A549 (cell line): ENCODE measurements around the gene PBX3. TPM values are rescaled to one million over a fixed set of nuclear protein-coding genes. Genes with fewer than 3 reads are reported as not detected.

Source experiments
- ATAC-seq, 2 experiments: fragments of 200-7000 bp in 1 of 2; fragments of >200 bp in 1 of 2; cut with Nextera tagmentation in 1 of 2; cut with Tn5 transposase in 1 of 2; 3 replicates each; pipeline versions ENCODE4 v1.8.0 to v1.9.1; 2018 to 2020; ENCODE audit warnings: mild to moderate bottlenecking in 1 of 2, moderate library complexity in 1 of 2
- CTCF ChIA-PET: fragments of 300-600 bp; sonication (Branson Sonifier 250); formaldehyde crosslinking; extraction: SDS; loops from one replicate; lab custom pipeline; 2021; ENCODE audit warnings: antibody characterized with exemption, inconsistent platforms; lab: Yijun Ruan, JAX
- POLR2A ChIA-PET: fragments of 350-600 bp; formaldehyde crosslinking; extraction: SDS; loops from one replicate; lab custom pipeline; 2021; ENCODE audit warnings: antibody characterized with exemption, inconsistent platforms; lab: Yijun Ruan, JAX
- DNase-seq, 2 experiments: peaks; one replicate each; pipeline versions ENCODE4 v3.0.0 to v3.0.0-alpha.2; 2011 to 2016; ENCODE audit warnings: low read depth in 1 of 2, low spot score in 1 of 2
- FAIRE-seq: peaks from 2 replicates; lab custom pipeline; 2011; peaks lifted over from hg19 to GRCh38; lab: Jason Lieb, UNC
- H3K27ac ChIP-seq, 2 experiments: fragments of >200 bp; sonication (Bioruptor Twin); formaldehyde crosslinking; 3 replicates each; pipeline ENCODE4 v1.5.1; 2016 to 2017
- H3K4me1 ChIP-seq: fragments of >200 bp; sonication (Bioruptor Twin); formaldehyde crosslinking; 3 replicates; pipeline ENCODE4 v1.6.1; 2016
- H3K4me2 ChIP-seq: fragments of >200 bp; sonication (Bioruptor Twin); formaldehyde crosslinking; 3 replicates; pipeline ENCODE4 v1.6.1; 2016
- H3K4me3 ChIP-seq: fragments of >200 bp; sonication (Bioruptor Twin); formaldehyde crosslinking; 3 replicates; pipeline ENCODE4 v1.5.1; 2016
- H3K9me3 ChIP-seq: fragments of >200 bp; sonication (Bioruptor Twin); formaldehyde crosslinking; 3 replicates; pipeline ENCODE4 v1.6.1; 2016
- CBX2 ChIP-seq: fragments of 200-600 bp; sonication (generic); IDR thresholded peaks from 2 replicates; pipeline ENCODE4 v1.6.1; 2016; ENCODE audit warnings: low read depth, mild to moderate bottlenecking, borderline replicate concordance
- CEBPB ChIP-seq, 2 experiments: fragments of >200 bp in 1 of 2; sonication (Bioruptor Twin) in 1 of 2; formaldehyde crosslinking in 1 of 2; IDR thresholded peaks; 2 replicates each; pipeline ENCODE4 v1.6.1; 2012 to 2016
- EHF ChIP-seq: fragments of 250-450 bp; sonication (Bioruptor Pico); IDR thresholded peaks from 2 replicates; pipeline ENCODE4 v1.5.0; 2020; ENCODE audit warnings: mild to moderate bottlenecking
- ESRRA ChIP-seq: fragments of 150-350 bp; IDR thresholded peaks from 2 replicates; pipeline ENCODE4 v1.6.1; 2014; ENCODE audit warnings: mild to moderate bottlenecking, low read length, borderline replicate concordance
- FOSL2 ChIP-seq, 2 experiments: fragments of 450-650 bp in 1 of 2; fragments of >200 bp in 1 of 2; sonication (Bioruptor Twin) in 1 of 2; formaldehyde crosslinking; IDR thresholded peaks; 2 replicates each; pipeline versions ENCODE4 v1.5.0 to v1.6.1; 2016 to 2020; ENCODE audit warnings: mild to moderate bottlenecking in 1 of 2, moderate library complexity in 1 of 2
- GATA3 ChIP-seq: IDR thresholded peaks from 2 replicates; pipeline ENCODE4 v1.6.1; 2012; ENCODE audit warnings: borderline replicate concordance
- HEYL ChIP-seq: fragments of 250-450 bp; sonication (Bioruptor Pico); IDR thresholded peaks from 2 replicates; pipeline ENCODE4 v1.8.0; 2021; ENCODE audit warnings: mild to moderate bottlenecking, moderate library complexity
- HOXA7 ChIP-seq: fragments of 250-450 bp; sonication (Bioruptor Pico); IDR thresholded peaks from 2 replicates; pipeline ENCODE4 v1.5.0; 2020; ENCODE audit warnings: mild to moderate bottlenecking, moderate library complexity
- HOXB5 ChIP-seq: fragments of 250-450 bp; sonication (Bioruptor Pico); IDR thresholded peaks from 2 replicates; pipeline ENCODE4 v1.5.0; 2020; ENCODE audit warnings: mild to moderate bottlenecking, moderate library complexity
- KDM1A ChIP-seq: fragments of 200-600 bp; sonication (generic); IDR thresholded peaks from 2 replicates; pipeline ENCODE4 v1.6.1; 2016; ENCODE audit warnings: low read depth, mild to moderate bottlenecking
- MAFK ChIP-seq: fragments of 450-650 bp; IDR thresholded peaks from 2 replicates; pipeline ENCODE4 v1.6.1; 2014; ENCODE audit not compliant: partially characterized antibody
- MYC ChIP-seq: IDR thresholded peaks from 2 replicates; pipeline ENCODE4 v1.6.1; 2012; ENCODE audit warnings: mild to moderate bottlenecking, inconsistent platforms, low read length, improper control_type of control experiment, borderline replicate concordance
- NPAS2 ChIP-seq: fragments of 250-450 bp; sonication (Bioruptor Pico); IDR thresholded peaks from 2 replicates; pipeline ENCODE4 v1.8.0; 2022; ENCODE audit warnings: mild to moderate bottlenecking, moderate library complexity, borderline replicate concordance
- PHF8 ChIP-seq: fragments of 200-600 bp; sonication (generic); IDR thresholded peaks from 2 replicates; pipeline ENCODE4 v1.6.1; 2016; ENCODE audit warnings: low read depth, mild to moderate bottlenecking, antibody characterized with exemption, moderate library complexity, borderline replicate concordance
- POLR2AphosphoS2 ChIP-seq: conservative IDR thresholded peaks from 2 replicates; pipeline ENCODE4 v1.6.1; 2012; ENCODE audit warnings: low read length, improper control_type of control experiment, inconsistent platforms
- RAD21 ChIP-seq, 2 experiments: fragments of >200 bp in 1 of 2; sonication (Bioruptor Twin) in 1 of 2; formaldehyde crosslinking in 1 of 2; IDR thresholded peaks in 1 of 2; conservative IDR thresholded peaks in 1 of 2; 2 replicates in 1 of 2; 3 replicates in 1 of 2; pipeline ENCODE4 v1.6.1; 2012 to 2018; ENCODE audit warnings: inconsistent platforms in 1 of 2
- RARB ChIP-seq: fragments of 250-450 bp; sonication (Bioruptor Pico); IDR thresholded peaks from 2 replicates; pipeline ENCODE4 v1.8.0; 2021; ENCODE audit warnings: mild to moderate bottlenecking, moderate library complexity
- RCOR1 ChIP-seq: fragments of 150-350 bp; IDR thresholded peaks from 2 replicates; pipeline ENCODE4 v1.6.1; 2014; ENCODE audit warnings: antibody characterized with exemption, low read length, low read depth
- RNF2 ChIP-seq: fragments of 200-600 bp; sonication (generic); IDR thresholded peaks from 2 replicates; pipeline ENCODE4 v1.6.1; 2016; ENCODE audit warnings: low read depth, mild to moderate bottlenecking, antibody characterized with exemption, moderate library complexity, borderline replicate concordance
- SREBF2 ChIP-seq: fragments of 450-650 bp; IDR thresholded peaks from 2 replicates; pipeline ENCODE4 v1.6.1; 2014; ENCODE audit warnings: mild to moderate bottlenecking, moderate library complexity
- ZFP36 ChIP-seq: fragments of 450-650 bp; IDR thresholded peaks from 2 replicates; pipeline ENCODE4 v1.6.1; 2014; ENCODE audit warnings: borderline replicate concordance; ENCODE audit not compliant: partially characterized antibody
- ZNF302 ChIP-seq: fragments of 250-450 bp; sonication (Bioruptor Pico); IDR thresholded peaks from 2 replicates; pipeline ENCODE4 v1.9.0; 2021; ENCODE audit warnings: inconsistent platforms, mild to moderate bottlenecking, moderate library complexity
- WGBS: methylation state at CpG from one replicate; pipeline ENCODE4 v1.1.6; 2017; ENCODE audit errors: missing lambda C conversion rate; 5-methylcytosine and 5-hydroxymethylcytosine counted together
- polyA plus RNA-seq, 4 experiments: library from polyadenylated mRNA; depleted of rRNA in 3 of 4; stranded (reverse); fragments of >200 nt; fragmentation: RNase III in 1 of 4; extraction: RNeasy Plus Mini Kit Qiagen cat#74134 plus additional on column Dnase treatment in 1 of 4; gene quantifications; 2 replicates in 3 of 4; 3 replicates in 1 of 4; pipeline ENCODE4 v1.2.3, GENCODE V29; 2011 to 2017
- TF ChIP-seq, protein P1 (sequence below): fragments of >200 bp; sonication (Bioruptor Twin); formaldehyde crosslinking; IDR thresholded peaks from 3 replicates; pipeline ENCODE4 v1.6.1; 2016
- TF ChIP-seq, protein P2 (sequence below): fragments of 250-450 bp; sonication (Bioruptor Pico); IDR thresholded peaks from 2 replicates; pipeline ENCODE4 v1.5.0; 2021; ENCODE audit warnings: mild to moderate bottlenecking, moderate library complexity, borderline replicate concordance
- TF ChIP-seq, protein P3 (sequence below): IDR thresholded peaks from 2 replicates; pipeline ENCODE4 v1.6.1; 2012; ENCODE audit warnings: low read depth, borderline replicate concordance
- TF ChIP-seq, protein P4 (sequence below): fragments of 250-450 bp; sonication (Bioruptor Pico); IDR thresholded peaks from 2 replicates; pipeline ENCODE4 v1.5.0; 2020; ENCODE audit warnings: low read depth, mild to moderate bottlenecking, moderate library complexity
- TF ChIP-seq, protein P5 (sequence below): fragments of 150-350 bp; IDR thresholded peaks from 2 replicates; pipeline ENCODE4 v1.6.1; 2014; ENCODE audit warnings: low read depth, mild to moderate bottlenecking, low read length
- TF ChIP-seq, protein P6 (sequence below): fragments of >200 bp; sonication (Bioruptor Twin); formaldehyde crosslinking; IDR thresholded peaks from 3 replicates; pipeline ENCODE4 v1.5.1; 2016

Gene PBX3
- polyA plus RNA-seq, 2 of the 4 experiments (the other 2 are of a cell fraction): 10.7 to 23.5 TPM

DNA sequence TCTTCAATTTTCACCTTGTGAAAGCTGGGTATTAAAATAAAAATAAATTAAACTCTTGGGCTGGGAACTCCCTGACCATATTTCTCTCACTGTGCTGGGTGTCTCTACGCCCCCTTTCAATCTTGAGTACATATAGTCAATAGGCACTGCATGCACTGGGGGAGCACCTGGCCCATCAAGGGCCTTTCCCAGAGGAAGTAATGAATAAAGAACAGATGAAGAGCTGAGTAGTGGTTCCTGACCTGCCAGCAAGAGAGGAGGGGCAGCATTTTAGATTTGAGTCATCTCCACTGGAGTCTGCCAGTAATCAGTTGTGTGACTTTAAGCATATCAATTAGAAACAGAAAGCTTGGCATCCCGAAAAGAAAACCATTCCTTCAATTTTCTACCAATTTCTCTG, 46.4 kb upstream of the PBX3 start:
- Histone ChIP-seq H3K27ac (no peak overlapping the region), H3K4me2 (no peak overlapping the region), H3K4me1 (peaks cover 9% of the 10 kb centered on the region; the same call in 2 of the 3 replicates), H3K4me3 (no peak overlapping the region), H3K9me3 (no peaks in the 10 kb centered on the region)
- no peak for ATAC-seq
- FAIRE-seq: no peak
- TF ChIP-seq FOSL2 (IDR thresholded peaks at IDR 0.05) (no peak), FOSL2 (CRISPR knock-in tag; IDR thresholded peaks at IDR 0.05) (no peak), RARB (CRISPR knock-in tag) (no peak), PHF8 (no peak), KDM1A (no peak), SREBF2 (no peak), HOXA7 (CRISPR knock-in tag) (no peak), ZFP36 (no peak), RNF2 (no peak), NPAS2 (CRISPR knock-in tag) (no peak), POLR2AphosphoS2 (no peak), MYC (no peak), HEYL (CRISPR knock-in tag) (no peak)
- TF ChIP-seq, protein P1, sequence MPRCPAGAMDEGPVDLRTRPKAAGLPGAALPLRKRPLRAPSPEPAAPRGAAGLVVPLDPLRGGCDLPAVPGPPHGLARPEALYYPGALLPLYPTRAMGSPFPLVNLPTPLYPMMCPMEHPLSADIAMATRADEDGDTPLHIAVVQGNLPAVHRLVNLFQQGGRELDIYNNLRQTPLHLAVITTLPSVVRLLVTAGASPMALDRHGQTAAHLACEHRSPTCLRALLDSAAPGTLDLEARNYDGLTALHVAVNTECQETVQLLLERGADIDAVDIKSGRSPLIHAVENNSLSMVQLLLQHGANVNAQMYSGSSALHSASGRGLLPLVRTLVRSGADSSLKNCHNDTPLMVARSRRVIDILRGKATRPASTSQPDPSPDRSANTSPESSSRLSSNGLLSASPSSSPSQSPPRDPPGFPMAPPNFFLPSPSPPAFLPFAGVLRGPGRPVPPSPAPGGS: no peak
- TF ChIP-seq, protein P2, sequence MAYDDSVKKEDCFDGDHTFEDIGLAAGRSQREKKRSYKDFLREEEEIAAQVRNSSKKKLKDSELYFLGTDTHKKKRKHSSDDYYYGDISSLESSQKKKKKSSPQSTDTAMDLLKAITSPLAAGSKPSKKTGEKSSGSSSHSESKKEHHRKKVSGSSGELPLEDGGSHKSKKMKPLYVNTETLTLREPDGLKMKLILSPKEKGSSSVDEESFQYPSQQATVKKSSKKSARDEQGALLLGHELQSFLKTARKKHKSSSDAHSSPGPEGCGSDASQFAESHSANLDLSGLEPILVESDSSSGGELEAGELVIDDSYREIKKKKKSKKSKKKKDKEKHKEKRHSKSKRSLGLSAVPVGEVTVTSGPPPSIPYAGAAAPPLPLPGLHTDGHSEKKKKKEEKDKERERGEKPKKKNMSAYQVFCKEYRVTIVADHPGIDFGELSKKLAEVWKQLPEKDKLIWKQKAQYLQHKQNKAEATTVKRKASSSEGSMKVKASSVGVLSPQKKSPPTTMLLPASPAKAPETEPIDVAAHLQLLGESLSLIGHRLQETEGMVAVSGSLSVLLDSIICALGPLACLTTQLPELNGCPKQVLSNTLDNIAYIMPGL (CRISPR knock-in tag): no peak
- TF ChIP-seq, protein P3, sequence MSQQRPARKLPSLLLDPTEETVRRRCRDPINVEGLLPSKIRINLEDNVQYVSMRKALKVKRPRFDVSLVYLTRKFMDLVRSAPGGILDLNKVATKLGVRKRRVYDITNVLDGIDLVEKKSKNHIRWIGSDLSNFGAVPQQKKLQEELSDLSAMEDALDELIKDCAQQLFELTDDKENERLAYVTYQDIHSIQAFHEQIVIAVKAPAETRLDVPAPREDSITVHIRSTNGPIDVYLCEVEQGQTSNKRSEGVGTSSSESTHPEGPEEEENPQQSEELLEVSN: no peak
- TF ChIP-seq, protein P4, sequence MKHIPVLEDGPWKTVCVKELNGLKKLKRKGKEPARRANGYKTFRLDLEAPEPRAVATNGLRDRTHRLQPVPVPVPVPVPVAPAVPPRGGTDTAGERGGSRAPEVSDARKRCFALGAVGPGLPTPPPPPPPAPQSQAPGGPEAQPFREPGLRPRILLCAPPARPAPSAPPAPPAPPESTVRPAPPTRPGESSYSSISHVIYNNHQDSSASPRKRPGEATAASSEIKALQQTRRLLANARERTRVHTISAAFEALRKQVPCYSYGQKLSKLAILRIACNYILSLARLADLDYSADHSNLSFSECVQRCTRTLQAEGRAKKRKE (CRISPR knock-in tag): no peak
- TF ChIP-seq, protein P5, sequence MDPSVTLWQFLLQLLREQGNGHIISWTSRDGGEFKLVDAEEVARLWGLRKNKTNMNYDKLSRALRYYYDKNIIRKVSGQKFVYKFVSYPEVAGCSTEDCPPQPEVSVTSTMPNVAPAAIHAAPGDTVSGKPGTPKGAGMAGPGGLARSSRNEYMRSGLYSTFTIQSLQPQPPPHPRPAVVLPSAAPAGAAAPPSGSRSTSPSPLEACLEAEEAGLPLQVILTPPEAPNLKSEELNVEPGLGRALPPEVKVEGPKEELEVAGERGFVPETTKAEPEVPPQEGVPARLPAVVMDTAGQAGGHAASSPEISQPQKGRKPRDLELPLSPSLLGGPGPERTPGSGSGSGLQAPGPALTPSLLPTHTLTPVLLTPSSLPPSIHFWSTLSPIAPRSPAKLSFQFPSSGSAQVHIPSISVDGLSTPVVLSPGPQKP: no peak
- ChIA-PET POLR2A (no interaction called here), CTCF (no interaction called here)
- WGBS: 90% methylated on average over 2 of the region's 2 CpGs
- DNase-seq: no peak

DNA sequence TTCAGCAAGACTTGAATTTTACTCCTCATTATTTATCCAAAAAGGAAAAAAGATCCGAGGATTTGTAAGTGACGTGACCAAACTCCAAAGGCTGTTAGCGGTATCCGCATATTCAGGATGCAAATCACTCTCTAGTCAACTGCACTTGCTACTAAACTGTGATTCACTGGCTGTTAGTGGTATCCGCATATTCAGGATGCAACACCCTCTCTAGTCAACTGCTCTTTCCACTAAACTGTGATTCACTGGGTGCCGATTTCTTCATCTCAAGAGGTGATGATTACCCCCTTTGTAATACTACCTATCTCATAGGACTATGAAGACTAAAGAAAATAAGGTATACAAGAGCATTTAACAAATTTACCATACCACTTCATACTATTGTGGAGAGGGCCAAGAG, 45.8 kb upstream of the PBX3 start:
- ChIA-PET POLR2A (no interaction called here), CTCF (no interaction called here)
- 96% methylated on average over 6 of the region's 6 CpGs for WGBS
- TF ChIP-seq NPAS2 (CRISPR knock-in tag): no peak
- no peak for TF ChIP-seq CEBPB (IDR thresholded peaks at IDR 0.05)
- TF ChIP-seq, protein P3: no peak
- no peak for TF ChIP-seq RNF2
- TF ChIP-seq MAFK: no peak
- TF ChIP-seq CBX2: no peak
- TF ChIP-seq ZNF302 (CRISPR knock-in tag): no peak
- TF ChIP-seq ZFP36: no peak
- no peak for TF ChIP-seq HEYL (CRISPR knock-in tag)
- TF ChIP-seq ESRRA: no peak
- no peak for TF ChIP-seq FOSL2 (IDR thresholded peaks at IDR 0.05)
- TF ChIP-seq FOSL2 (CRISPR knock-in tag; IDR thresholded peaks at IDR 0.05): no peak
- no peak for TF ChIP-seq GATA3
- TF ChIP-seq HOXB5 (CRISPR knock-in tag): no peak
- no peak for TF ChIP-seq RAD21 (conservative IDR thresholded peaks at IDR 0.05 in 1 of 2, IDR thresholded peaks at IDR 0.05 in 1 of 2)
- TF ChIP-seq RARB (CRISPR knock-in tag): no peak
- TF ChIP-seq MYC: no peak
- TF ChIP-seq, protein P6, sequence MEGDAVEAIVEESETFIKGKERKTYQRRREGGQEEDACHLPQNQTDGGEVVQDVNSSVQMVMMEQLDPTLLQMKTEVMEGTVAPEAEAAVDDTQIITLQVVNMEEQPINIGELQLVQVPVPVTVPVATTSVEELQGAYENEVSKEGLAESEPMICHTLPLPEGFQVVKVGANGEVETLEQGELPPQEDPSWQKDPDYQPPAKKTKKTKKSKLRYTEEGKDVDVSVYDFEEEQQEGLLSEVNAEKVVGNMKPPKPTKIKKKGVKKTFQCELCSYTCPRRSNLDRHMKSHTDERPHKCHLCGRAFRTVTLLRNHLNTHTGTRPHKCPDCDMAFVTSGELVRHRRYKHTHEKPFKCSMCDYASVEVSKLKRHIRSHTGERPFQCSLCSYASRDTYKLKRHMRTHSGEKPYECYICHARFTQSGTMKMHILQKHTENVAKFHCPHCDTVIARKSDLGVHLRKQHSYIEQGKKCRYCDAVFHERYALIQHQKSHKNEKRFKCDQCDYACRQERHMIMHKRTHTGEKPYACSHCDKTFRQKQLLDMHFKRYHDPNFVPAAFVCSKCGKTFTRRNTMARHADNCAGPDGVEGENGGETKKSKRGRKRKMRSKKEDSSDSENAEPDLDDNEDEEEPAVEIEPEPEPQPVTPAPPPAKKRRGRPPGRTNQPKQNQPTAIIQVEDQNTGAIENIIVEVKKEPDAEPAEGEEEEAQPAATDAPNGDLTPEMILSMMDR: no peak
- TF ChIP-seq RCOR1: no peak
- TF ChIP-seq EHF (CRISPR knock-in tag): no peak
- ATAC-seq: no peak
- no peak for FAIRE-seq
- Histone ChIP-seq H3K9me3 (no peaks in the 10 kb centered on the region), H3K4me2 (no peak overlapping the region), H3K27ac (no peak overlapping the region), H3K4me1 (peaks cover 14% of the 10 kb centered on the region; the same call in 2 of the 3 replicates), H3K4me3 (no peak overlapping the region)
- DNase-seq: no peak
